Tibial nerve (tissue), 4 donors: ENCODE results near the gene DCXR. TPM values are rescaled to one million over a fixed set of nuclear protein-coding genes. Genes with fewer than 3 reads are reported as not detected.

Source experiments
- DNase-seq, 2 donors: peaks; one replicate each; pipeline ENCODE4 v3.0.0-alpha.2; 2019; ENCODE audit warnings: low spot score in 2 of 2
- H3K27ac ChIP-seq, 4 donors: fragments of 200-600 bp; sonication (generic) in 3 of 4; one replicate each; pipeline ENCODE4 v1.5.1; 2017 to 2019; ENCODE audit warnings: mild to moderate bottlenecking in 1 of 4
- H3K27me3 ChIP-seq, 2 donors: fragments of 200-600 bp; sonication (generic) in 1 of 2; one replicate each; pipeline versions ENCODE4 v1.5.1 to v1.6.0; 2017 to 2019
- H3K36me3 ChIP-seq, 3 donors: fragments of 200-600 bp; sonication (generic); one replicate each; pipeline ENCODE4 v1.5.1; 2018 to 2019
- H3K4me1 ChIP-seq, 4 donors: fragments of 200-600 bp; sonication (generic) in 3 of 4; one replicate each; pipeline ENCODE4 v1.5.1; 2017 to 2019
- H3K4me3 ChIP-seq, 4 donors: fragments of 200-600 bp; sonication (generic) in 3 of 4; one replicate each; pipeline ENCODE4 v1.5.1; 2017 to 2019; ENCODE audit warnings: mild to moderate bottlenecking in 1 of 4, moderate library complexity in 1 of 4
- H3K9me3 ChIP-seq, 4 donors: fragments of 200-600 bp; sonication (generic) in 3 of 4; one replicate each; pipeline ENCODE4 v1.5.1; 2017 to 2019
- CTCF ChIP-seq, 5 experiments: fragments of 200-600 bp in 3 of 5; fragments of 450-650 bp in 2 of 5; sonication (generic) in 3 of 5; IDR thresholded peaks; one replicate each; pipeline ENCODE4 v1.5.1; 2016 to 2019; ENCODE audit warnings: antibody characterized with exemption in 5 of 5, mild to moderate bottlenecking in 3 of 5, moderate library complexity in 2 of 5
- EP300 ChIP-seq, 2 donors: sonication (generic); formaldehyde crosslinking; IDR thresholded peaks; one replicate each; pipeline ENCODE4 v1.6.1; 2017; ENCODE audit warnings: antibody characterized with exemption in 2 of 2, mild to moderate bottlenecking in 1 of 2
- POLR2A ChIP-seq, 2 donors: fragments of 450-650 bp; IDR thresholded peaks; one replicate each; pipeline ENCODE4 v1.6.1; 2017; ENCODE audit warnings: antibody characterized with exemption in 2 of 2, mild to moderate bottlenecking in 2 of 2, moderate library complexity in 2 of 2
- WGBS, 2 donors: methylation state at CpG; one replicate each; pipeline ENCODE4 v1.1.5; 2018; 5-methylcytosine and 5-hydroxymethylcytosine counted together
- total RNA-seq, 4 donors: library from RNA; depleted of rRNA; stranded (reverse); fragments of >200 nt; gene quantifications; one replicate each; pipeline ENCODE4 v1.1.0, GENCODE V29; 2016

DCXR gene
- total RNA-seq, 4 donors from 2014 or later: 236 to 347 (median 269) TPM

- no peak for TF ChIP-seq EP300 (IDR thresholded peaks at IDR 0.05)
- no peak for TF ChIP-seq CTCF (IDR thresholded peaks at IDR 0.05)
- no peak for TF ChIP-seq POLR2A (IDR thresholded peaks at IDR 0.05)
- H3K36me3 ChIP-seq: peaks cover 0 to 52% (median 0%) of the 10 kb centered on the region in 3 donors
- no peak overlapping the region for H3K4me3 ChIP-seq
- no peaks in the 10 kb centered on the region for H3K27me3 ChIP-seq
- H3K4me1 ChIP-seq: peaks cover 0 to 19% (median 3%) of the 10 kb centered on the region in 4 donors
- no peaks in the 10 kb centered on the region for H3K9me3 ChIP-seq
- 72 to 90% methylated on average over 7 to 16 of the region's 19 CpGs for WGBS, 2 donors
- peak overlapping the region in 1 of 4 donors; percentile 34 for H3K27ac ChIP-seq
- DNase-seq: no peak
Measured at GRCh38 chr17:82012640-82013295, 24.7 kb downstream of the DCXR start.

GRCh38 chr17:82012261-82012639 is 25.2 kb downstream of the DCXR start:
- H3K4me3 ChIP-seq: no peak overlapping the region
- H3K9me3 ChIP-seq: no peaks in the 10 kb centered on the region
- no peaks in the 10 kb centered on the region for H3K27me3 ChIP-seq
- peak overlapping the region in 1 of 4 donors; percentile 34 for H3K27ac ChIP-seq
- peaks cover 0 to 24% (median 3%) of the 10 kb centered on the region in 4 donors for H3K4me1 ChIP-seq
- H3K36me3 ChIP-seq: peaks cover 0 to 47% (median 0%) of the 10 kb centered on the region in 3 donors
- TF ChIP-seq POLR2A (IDR thresholded peaks at IDR 0.05): no peak
- no peak for TF ChIP-seq EP300 (IDR thresholded peaks at IDR 0.05)
- no peak for TF ChIP-seq CTCF (IDR thresholded peaks at IDR 0.05)
- WGBS, 2 donors: 51% methylated on average over 7 to 16 of the region's 20 CpGs
- DNase-seq: no peak

GRCh38 chr17:82011617-82012187 is 25.8 kb downstream of the DCXR start:
- no peaks in the 10 kb centered on the region for H3K27me3 ChIP-seq
- H3K4me1 ChIP-seq: peaks cover 0 to 29% (median 5%) of the 10 kb centered on the region in 4 donors
- DNase-seq: no peak
- peaks cover 0 to 42% (median 0%) of the 10 kb centered on the region in 3 donors for H3K36me3 ChIP-seq
- TF ChIP-seq CTCF (IDR thresholded peaks at IDR 0.05) (no peak), EP300 (IDR thresholded peaks at IDR 0.05) (no peak), POLR2A (IDR thresholded peaks at IDR 0.05) (no peak)
- WGBS, 2 donors: 87 to 94% methylated on average over 17 to 19 of the region's 19 CpGs
- H3K27ac ChIP-seq: no peak overlapping the region
- H3K9me3 ChIP-seq: no peaks in the 10 kb centered on the region
- H3K4me3 ChIP-seq: no peak overlapping the region

- TF ChIP-seq POLR2A (IDR thresholded peaks at IDR 0.05): no peak
- TF ChIP-seq CTCF (IDR thresholded peaks at IDR 0.05): no peak
- no peak for TF ChIP-seq EP300 (IDR thresholded peaks at IDR 0.05)
- Histone ChIP-seq H3K36me3 (peaks cover 0 to 36% (median 0%) of the 10 kb centered on the region in 3 donors), H3K4me1 (peaks cover 0 to 38% (median 9%) of the 10 kb centered on the region in 4 donors), H3K9me3 (no peaks in the 10 kb centered on the region), H3K27ac (no peak overlapping the region), H3K4me3 (no peak overlapping the region), H3K27me3 (no peaks in the 10 kb centered on the region)
- DNase-seq: no peak
- 86 to 88% methylated on average over 20 to 28 of the region's 39 CpGs for WGBS, 2 donors
Measured at GRCh38 chr17:82010575-82011525, 26.6 kb downstream of the DCXR start.
